Measurements from ENCODE around the gene MRPL11.

- TF ChIP-seq CTCF (IDR thresholded peaks at IDR 0.05) = peak; percentile 94
- TF ChIP-seq EZH2 (IDR thresholded peaks at IDR 0.05; ENCODE audit: borderline replicate concordance, insufficient read depth, low read depth, low read length, poor library complexity, severe bottlenecking) = no peak
Observed at GRCh38 chr11:66386171-66387069, 52.2 kb downstream of the MRPL11 start.
